HCT116 (cell line): ENCODE data around the gene ENOX1. TPM values are rescaled to one million over a fixed set of nuclear protein-coding genes. Genes with fewer than 3 reads are reported as not detected.

ENCODE experiments used
- ATAC-seq: fragments of 200-7000 bp; cut with Tn5 transposase; 2 replicates; pipeline ENCODE4 v1.9.1; 2020; ENCODE audit warnings: mild to moderate bottlenecking, moderate library complexity
- BruUV-seq: library from RNA; stranded (reverse); fragments of 400-500 nt; replicated peaks from 2 replicates; lab custom pipeline; 2021; lab: Mats Ljungman, UMichigan
- CTCF ChIA-PET: fragments of 300-600 bp; sonication (Branson Sonifier 250); formaldehyde crosslinking; loops from one replicate; lab custom pipeline; 2021; ENCODE audit warnings: antibody characterized with exemption; lab: Charles Lee
- POLR2A ChIA-PET: fragments of 300-600, 350-600 bp; sonication (Branson Sonifier 250); formaldehyde crosslinking; loops from one replicate; lab custom pipeline; 2021; ENCODE audit warnings: antibody characterized with exemption; lab: Charles Lee
- RAD21 ChIA-PET, 2 experiments: fragments of 300-600 bp; sonication (Branson Sonifier 250); formaldehyde crosslinking; loops; one replicate each; lab custom pipeline; 2023; ENCODE audit warnings: low total read pairs in 2 of 2; ENCODE audit not compliant: uncharacterized antibody in 2 of 2, unreplicated experiment in 2 of 2, low non-redundant PET in 1 of 2; lab: Charles Lee
- DNase-seq: peaks from one replicate; pipeline ENCODE4 v3.0.0-alpha.2; 2010; ENCODE audit warnings: low read depth, low spot score
- H2AFZ ChIP-seq: fragments of 200-600 bp; shearing (Covaris generic), sonication (generic); 2 replicates; pipeline ENCODE4 v1.6.1; 2017; ENCODE audit warnings: low read depth, mixed run types, mixed read lengths, antibody characterized with exemption, low read length; ENCODE audit not compliant: poor library complexity, severe bottlenecking
- H3K27ac ChIP-seq: 2 replicates; pipeline ENCODE4 v1.5.1; 2012; ENCODE audit warnings: low read depth, low read length
- H3K27me3 ChIP-seq: fragments of 200-600 bp; sonication (generic); 2 replicates; pipeline ENCODE4 v1.6.1; 2016; ENCODE audit warnings: mixed run types, low read length, mixed read lengths; ENCODE audit not compliant: insufficient read depth
- H3K36me3 ChIP-seq, 2 experiments: fragments of 200-500 bp in 1 of 2; fragments of 200-600 bp in 1 of 2; sonication (Bioruptor generic) in 1 of 2; sonication (generic) in 1 of 2; 2 replicates each; pipeline versions ENCODE4 v1.5.1 to v1.6.1; 2014 to 2016; ENCODE audit warnings: low read length in 2 of 2, inconsistent platforms in 1 of 2, mixed read lengths in 1 of 2, mixed run types in 1 of 2; ENCODE audit not compliant: insufficient read depth in 2 of 2, control insufficient read depth in 1 of 2
- H3K4me1 ChIP-seq, 2 experiments: fragments of 200-600 bp in 1 of 2; sonication (generic) in 1 of 2; 2 replicates each; pipeline versions ENCODE4 v1.5.1 to v1.6.1; 2012 to 2017; ENCODE audit warnings: low read length in 2 of 2, inconsistent platforms in 1 of 2, mild to moderate bottlenecking in 1 of 2, mixed read lengths in 1 of 2, mixed run types in 1 of 2, moderate library complexity in 1 of 2; ENCODE audit not compliant: insufficient read depth in 2 of 2, control insufficient read depth in 1 of 2
- H3K4me2 ChIP-seq: fragments of 200-600 bp; sonication (generic); 2 replicates; pipeline ENCODE4 v1.6.1; 2017; ENCODE audit warnings: mixed run types, low read length, mixed read lengths
- H3K4me3 ChIP-seq, 2 experiments: fragments of 200-600 bp in 1 of 2; sonication (generic) in 1 of 2; replicated peaks in 1 of 2; 2 replicates each; pipeline ENCODE4 v1.5.1; 2011 to 2016; ENCODE audit warnings: low read length in 2 of 2, control low read depth in 1 of 2, low read depth in 1 of 2, mild to moderate bottlenecking in 1 of 2, mixed read lengths in 1 of 2, mixed run types in 1 of 2
- H3K79me2 ChIP-seq: fragments of 200-600 bp; sonication (generic); 2 replicates; pipeline ENCODE4 v1.6.1; 2017; ENCODE audit warnings: mild to moderate bottlenecking, mixed run types, low read length, moderate library complexity, mixed read lengths; ENCODE audit not compliant: insufficient read depth
- H3K9ac ChIP-seq: fragments of 200-600 bp; sonication (generic); 2 replicates; pipeline ENCODE4 v1.6.1; 2016; ENCODE audit warnings: low read length, mixed read lengths
- H3K9me2 ChIP-seq: fragments of 200-600 bp; sonication (generic), shearing (Covaris generic); 2 replicates; pipeline ENCODE4 v1.6.1; 2017; ENCODE audit warnings: mixed run types, mild to moderate bottlenecking, moderate library complexity; ENCODE audit not compliant: insufficient read depth
- H3K9me3 ChIP-seq, 2 experiments: fragments of 200-500 bp in 1 of 2; fragments of 200-600 bp in 1 of 2; sonication (Bioruptor generic) in 1 of 2; sonication (generic) in 1 of 2; 2 replicates each; pipeline ENCODE4 v1.6.1; 2014 to 2017; ENCODE audit warnings: low read length in 2 of 2, mixed read lengths in 2 of 2, inconsistent platforms in 1 of 2, low read depth in 1 of 2, mild to moderate bottlenecking in 1 of 2, mixed run types in 1 of 2, moderate library complexity in 1 of 2; ENCODE audit not compliant: control insufficient read depth in 1 of 2, insufficient read depth in 1 of 2
- H4K20me1 ChIP-seq: fragments of 200-600 bp; sonication (generic), shearing (Covaris generic); 2 replicates; pipeline ENCODE4 v1.6.1; 2017; ENCODE audit warnings: mixed run types, mild to moderate bottlenecking, moderate library complexity; ENCODE audit not compliant: insufficient read depth
- CEBPB ChIP-seq: IDR thresholded peaks from 2 replicates; pipeline ENCODE4 v1.6.1; 2012; ENCODE audit warnings: low read depth
- EGR1 ChIP-seq: IDR thresholded peaks from 2 replicates; pipeline ENCODE4 v1.6.1; 2012; ENCODE audit warnings: low read depth
- EZH2phosphoT487 ChIP-seq: fragments of 200-600 bp; IDR thresholded peaks from 2 replicates; pipeline ENCODE4 v1.6.1; 2018; ENCODE audit warnings: antibody characterized with exemption, borderline replicate concordance
- POLR2AphosphoS5 ChIP-seq: IDR thresholded peaks from 2 replicates; pipeline ENCODE4 v1.6.1; 2011; ENCODE audit warnings: mild to moderate bottlenecking, low read depth, low read length, moderate library complexity
- SIN3A ChIP-seq: IDR thresholded peaks from 2 replicates; pipeline ENCODE4 v1.6.1; 2012; ENCODE audit warnings: low read depth
- intact Hi-C: fragments of 100-400 bp; cut with micrococcal nuclease; formaldehyde crosslinking; loops from 2 replicates; pipeline ENCODE4 v1.10.0; 2022
- total RNA-seq: library from RNA; stranded (reverse); gene quantifications from one replicate; pipeline ENCODE4 v1.2.1, GENCODE V29; 2021; ENCODE audit not compliant: unreplicated experiment
- TF ChIP-seq, protein P1 (sequence below): IDR thresholded peaks from 2 replicates; pipeline ENCODE4 v1.6.1; 2012; ENCODE audit warnings: low read depth
- TF ChIP-seq, protein P2 (sequence below): IDR thresholded peaks from 2 replicates; pipeline ENCODE4 v1.6.1; 2011; ENCODE audit warnings: mild to moderate bottlenecking, low read length, moderate library complexity; ENCODE audit not compliant: insufficient replicate concordance; ENCODE audit errors: extremely low read depth
- TF ChIP-seq, protein P3 (sequence below), 3 experiments: fragments of 200-600 bp in 1 of 3; sonication (generic) in 1 of 3; IDR thresholded peaks in 2 of 3; conservative IDR thresholded peaks in 1 of 3; 2 replicates each; pipeline ENCODE4 v1.5.1; 2012 to 2017; ENCODE audit warnings: low read depth in 2 of 3, low read length in 2 of 3, antibody characterized with exemption in 1 of 3, borderline replicate concordance in 1 of 3, control low read depth in 1 of 3, mild to moderate bottlenecking in 1 of 3, mixed read lengths in 1 of 3, mixed run types in 1 of 3, moderate library complexity in 1 of 3; ENCODE audit not compliant: insufficient read depth in 1 of 3

The ENOX1 gene
- total RNA-seq, 1 experiment from 2014 or later: 4.5 TPM

DNA sequence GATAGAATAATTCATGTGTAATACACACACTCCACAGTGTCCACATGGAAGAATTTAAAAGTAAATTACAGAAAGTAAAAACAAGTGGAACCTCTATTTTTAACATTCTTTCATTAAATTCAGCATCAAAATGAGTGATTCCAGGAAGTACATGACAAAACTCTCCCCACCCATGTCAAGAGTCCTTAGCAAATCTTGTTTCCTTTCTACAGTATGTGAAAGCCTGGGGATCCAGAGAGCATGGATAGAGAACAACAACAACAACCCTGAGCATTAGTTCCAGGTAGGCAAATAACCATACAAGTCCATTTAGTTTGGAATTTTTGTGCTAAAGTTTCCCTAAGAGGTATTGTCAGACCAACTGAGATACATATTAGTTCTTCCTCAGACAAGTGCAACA lies 267.9 kb downstream of the ENOX1 start:
- Histone ChIP-seq H3K36me3 (no peaks in the 10 kb centered on the region), H2AFZ (no peak overlapping the region), H3K4me1 (no peaks in the 10 kb centered on the region), H3K27me3 (no peaks in the 10 kb centered on the region), H3K27ac (no peak overlapping the region), H3K9me2 (no peaks in the 10 kb centered on the region), H3K9ac (no peak overlapping the region), H3K9me3 (no peaks in the 10 kb centered on the region), H3K4me2 (no peak overlapping the region), H4K20me1 (no peaks in the 10 kb centered on the region), H3K4me3 (no peak overlapping the region), H3K79me2 (no peaks in the 10 kb centered on the region)
- POLR2A ChIA-PET: no interaction called here
- CTCF ChIA-PET: no interaction called here
- DNase-seq: no peak
- RAD21 ChIA-PET: no interaction called here
- TF ChIP-seq POLR2AphosphoS5 (no peak), EGR1 (no peak)
- TF ChIP-seq, protein P1, sequence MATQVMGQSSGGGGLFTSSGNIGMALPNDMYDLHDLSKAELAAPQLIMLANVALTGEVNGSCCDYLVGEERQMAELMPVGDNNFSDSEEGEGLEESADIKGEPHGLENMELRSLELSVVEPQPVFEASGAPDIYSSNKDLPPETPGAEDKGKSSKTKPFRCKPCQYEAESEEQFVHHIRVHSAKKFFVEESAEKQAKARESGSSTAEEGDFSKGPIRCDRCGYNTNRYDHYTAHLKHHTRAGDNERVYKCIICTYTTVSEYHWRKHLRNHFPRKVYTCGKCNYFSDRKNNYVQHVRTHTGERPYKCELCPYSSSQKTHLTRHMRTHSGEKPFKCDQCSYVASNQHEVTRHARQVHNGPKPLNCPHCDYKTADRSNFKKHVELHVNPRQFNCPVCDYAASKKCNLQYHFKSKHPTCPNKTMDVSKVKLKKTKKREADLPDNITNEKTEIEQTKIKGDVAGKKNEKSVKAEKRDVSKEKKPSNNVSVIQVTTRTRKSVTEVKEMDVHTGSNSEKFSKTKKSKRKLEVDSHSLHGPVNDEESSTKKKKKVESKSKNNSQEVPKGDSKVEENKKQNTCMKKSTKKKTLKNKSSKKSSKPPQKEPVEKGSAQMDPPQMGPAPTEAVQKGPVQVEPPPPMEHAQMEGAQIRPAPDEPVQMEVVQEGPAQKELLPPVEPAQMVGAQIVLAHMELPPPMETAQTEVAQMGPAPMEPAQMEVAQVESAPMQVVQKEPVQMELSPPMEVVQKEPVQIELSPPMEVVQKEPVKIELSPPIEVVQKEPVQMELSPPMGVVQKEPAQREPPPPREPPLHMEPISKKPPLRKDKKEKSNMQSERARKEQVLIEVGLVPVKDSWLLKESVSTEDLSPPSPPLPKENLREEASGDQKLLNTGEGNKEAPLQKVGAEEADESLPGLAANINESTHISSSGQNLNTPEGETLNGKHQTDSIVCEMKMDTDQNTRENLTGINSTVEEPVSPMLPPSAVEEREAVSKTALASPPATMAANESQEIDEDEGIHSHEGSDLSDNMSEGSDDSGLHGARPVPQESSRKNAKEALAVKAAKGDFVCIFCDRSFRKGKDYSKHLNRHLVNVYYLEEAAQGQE: no peak
- intact Hi-C loops: no loop called here
- ATAC-seq: no peak
- BruUV-seq: no TSS peak

DNA sequence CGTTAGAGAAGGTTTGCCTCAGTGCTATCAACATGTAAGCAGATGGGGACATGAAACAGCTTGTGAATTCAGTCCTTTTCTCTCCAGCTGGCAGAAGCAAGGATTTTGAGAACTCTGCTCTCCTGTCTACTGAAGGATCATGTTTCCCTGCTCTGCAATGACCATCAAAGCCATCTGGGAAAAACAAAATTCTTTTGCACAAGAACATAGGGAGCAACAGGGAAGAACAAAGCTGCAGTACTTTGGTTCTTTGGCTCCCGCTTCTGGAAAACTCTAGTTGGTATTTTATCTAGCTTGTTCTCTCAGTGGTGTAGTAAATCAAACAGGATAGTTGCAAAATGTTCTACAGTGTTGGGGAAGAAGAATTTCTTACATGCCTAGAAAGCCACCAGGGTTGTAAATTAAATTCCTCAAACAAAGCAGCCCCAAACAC lies 270.4 kb downstream of the ENOX1 start:
- H3K27ac ChIP-seq: no peak overlapping the region
- intact Hi-C loops: no loop called here
- no peak overlapping the region for H2AFZ ChIP-seq
- H3K4me3 ChIP-seq: no peak overlapping the region
- ChIA-PET RAD21 (no interaction called here), POLR2A (no interaction called here), CTCF (no interaction called here)
- H3K9ac ChIP-seq: no peak overlapping the region
- no peak for TF ChIP-seq EZH2phosphoT487
- TF ChIP-seq, protein P2, sequence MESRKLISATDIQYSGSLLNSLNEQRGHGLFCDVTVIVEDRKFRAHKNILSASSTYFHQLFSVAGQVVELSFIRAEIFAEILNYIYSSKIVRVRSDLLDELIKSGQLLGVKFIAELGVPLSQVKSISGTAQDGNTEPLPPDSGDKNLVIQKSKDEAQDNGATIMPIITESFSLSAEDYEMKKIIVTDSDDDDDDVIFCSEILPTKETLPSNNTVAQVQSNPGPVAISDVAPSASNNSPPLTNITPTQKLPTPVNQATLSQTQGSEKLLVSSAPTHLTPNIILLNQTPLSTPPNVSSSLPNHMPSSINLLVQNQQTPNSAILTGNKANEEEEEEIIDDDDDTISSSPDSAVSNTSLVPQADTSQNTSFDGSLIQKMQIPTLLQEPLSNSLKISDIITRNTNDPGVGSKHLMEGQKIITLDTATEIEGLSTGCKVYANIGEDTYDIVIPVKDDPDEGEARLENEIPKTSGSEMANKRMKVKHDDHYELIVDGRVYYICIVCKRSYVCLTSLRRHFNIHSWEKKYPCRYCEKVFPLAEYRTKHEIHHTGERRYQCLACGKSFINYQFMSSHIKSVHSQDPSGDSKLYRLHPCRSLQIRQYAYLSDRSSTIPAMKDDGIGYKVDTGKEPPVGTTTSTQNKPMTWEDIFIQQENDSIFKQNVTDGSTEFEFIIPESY: no peak
- TF ChIP-seq SIN3A: no peak
- no peak for TF ChIP-seq CEBPB
- TF ChIP-seq, protein P3, sequence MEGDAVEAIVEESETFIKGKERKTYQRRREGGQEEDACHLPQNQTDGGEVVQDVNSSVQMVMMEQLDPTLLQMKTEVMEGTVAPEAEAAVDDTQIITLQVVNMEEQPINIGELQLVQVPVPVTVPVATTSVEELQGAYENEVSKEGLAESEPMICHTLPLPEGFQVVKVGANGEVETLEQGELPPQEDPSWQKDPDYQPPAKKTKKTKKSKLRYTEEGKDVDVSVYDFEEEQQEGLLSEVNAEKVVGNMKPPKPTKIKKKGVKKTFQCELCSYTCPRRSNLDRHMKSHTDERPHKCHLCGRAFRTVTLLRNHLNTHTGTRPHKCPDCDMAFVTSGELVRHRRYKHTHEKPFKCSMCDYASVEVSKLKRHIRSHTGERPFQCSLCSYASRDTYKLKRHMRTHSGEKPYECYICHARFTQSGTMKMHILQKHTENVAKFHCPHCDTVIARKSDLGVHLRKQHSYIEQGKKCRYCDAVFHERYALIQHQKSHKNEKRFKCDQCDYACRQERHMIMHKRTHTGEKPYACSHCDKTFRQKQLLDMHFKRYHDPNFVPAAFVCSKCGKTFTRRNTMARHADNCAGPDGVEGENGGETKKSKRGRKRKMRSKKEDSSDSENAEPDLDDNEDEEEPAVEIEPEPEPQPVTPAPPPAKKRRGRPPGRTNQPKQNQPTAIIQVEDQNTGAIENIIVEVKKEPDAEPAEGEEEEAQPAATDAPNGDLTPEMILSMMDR (IDR thresholded peaks at IDR 0.05 in 2 of 3, conservative IDR thresholded peaks at IDR 0.05 in 1 of 3; ENCODE audit: borderline replicate concordance in 1 of 3, insufficient read depth in 1 of 3, low read depth in 2 of 3, low read length in 2 of 3): no peak
- no TSS peak for BruUV-seq
- DNase-seq (no peak), ATAC-seq (no peak)
- no peaks in the 10 kb centered on the region for H3K9me3 ChIP-seq
- no peaks in the 10 kb centered on the region; the same call in 1 of the 2 replicates for H4K20me1 ChIP-seq
- no peaks in the 10 kb centered on the region for H3K36me3 ChIP-seq
- H3K79me2 ChIP-seq: no peaks in the 10 kb centered on the region
- H3K4me1 ChIP-seq: no peaks in the 10 kb centered on the region
- H3K27me3 ChIP-seq: no peaks in the 10 kb centered on the region
- H3K4me2 ChIP-seq: no peak overlapping the region
- no peaks in the 10 kb centered on the region for H3K9me2 ChIP-seq
